GM13976 (cell line): ENCODE measurements around the gene SEMA5A.

ENCODE experiments used
- DNase-seq: peaks from one replicate; pipeline ENCODE4 v3.0.0; 2012; ENCODE audit warnings: low spot score
- CTCF ChIP-seq: IDR thresholded peaks from 2 replicates; pipeline ENCODE4 v1.5.1; 2012; ENCODE audit warnings: borderline replicate concordance, mild to moderate bottlenecking; ENCODE audit not compliant: insufficient read depth; ENCODE audit errors: extremely low read depth, missing control alignments, control extremely low read depth
- in situ Hi-C: fragments of 300-500 bp; cut with MboI; formaldehyde crosslinking; loops from one replicate; pipeline ENCODE4 v1.12.0; 2022; ENCODE audit warnings: low sequenced_read_pairs, mixed read lengths, inconsistent platforms; ENCODE audit not compliant: unreplicated experiment

SEMA5A gene

GRCh38 chr5:9316041-9316440 is 229.8 kb downstream of the SEMA5A start:
- in situ Hi-C loops = no loop called here
- no peak for TF ChIP-seq CTCF
- no peak for DNase-seq

- in situ Hi-C loops = no loop called here
- TF ChIP-seq CTCF = no peak
- DNase-seq = no peak
These were observed 231.3 kb downstream of the SEMA5A start for GRCh38 chr5:9314558-9314957.

GRCh38 chr5:9313751-9314150 is 232.1 kb downstream of the SEMA5A start:
- no peak for DNase-seq
- no peak for TF ChIP-seq CTCF
- in situ Hi-C loops = no loop called here

GRCh38 chr5:9307150-9307549 is 238.7 kb downstream of the SEMA5A start:
- DNase-seq = no peak
- TF ChIP-seq CTCF = no peak
- in situ Hi-C loops = no loop called here

GRCh38 chr5:9302218-9302617 is 243.7 kb downstream of the SEMA5A start:
- no peak for TF ChIP-seq CTCF
- in situ Hi-C loops = no loop called here
- no peak for DNase-seq

GRCh38 chr5:9301200-9301599 is 244.7 kb downstream of the SEMA5A start:
- TF ChIP-seq CTCF = no peak
- DNase-seq = no peak
- in situ Hi-C loops = no loop called here

- in situ Hi-C loops = no loop called here
- no peak for TF ChIP-seq CTCF
- DNase-seq = no peak
These were observed 248.7 kb downstream of the SEMA5A start for GRCh38 chr5:9297134-9297533.
